Measurements from ENCODE around the gene TMUB1.
A peak's percentile ranks its signal among the peaks of the same experiment; 100 is the strongest.
"Not testable (repeated sequence)": the region's sequence is repeated elsewhere in the genome, so short reads cannot be mapped to it uniquely, and the experiment has no call there.

TMUB1 gene

DNA sequence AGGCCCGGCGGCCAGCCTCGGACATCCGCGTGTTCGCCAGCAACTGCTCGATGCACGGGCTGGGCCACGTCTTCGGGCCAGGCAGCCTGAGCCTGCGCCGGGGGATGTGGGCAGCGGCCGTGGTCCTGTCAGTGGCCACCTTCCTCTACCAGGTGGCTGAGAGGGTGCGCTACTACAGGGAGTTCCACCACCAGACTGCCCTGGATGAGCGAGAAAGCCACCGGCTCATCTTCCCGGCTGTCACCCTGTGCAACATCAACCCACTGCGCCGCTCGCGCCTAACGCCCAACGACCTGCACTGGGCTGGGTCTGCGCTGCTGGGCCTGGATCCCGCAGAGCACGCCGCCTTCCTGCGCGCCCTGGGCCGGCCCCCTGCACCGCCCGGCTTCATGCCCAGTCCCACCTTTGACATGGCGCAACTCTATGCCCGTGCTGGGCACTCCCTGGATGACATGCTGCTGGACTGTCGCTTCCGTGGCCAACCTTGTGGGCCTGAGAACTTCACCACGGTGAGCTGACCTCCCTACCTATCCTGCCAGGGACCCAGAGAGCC is 34.3 kb downstream of the TMUB1 start:
- DNase-seq = no peak

- DNase-seq = no peak
Measured at GRCh38 chr7:151047976-151048815, 35.1 kb downstream of the TMUB1 start, which contains the start of gene ASIC3. Gene ASIC3, plus strand, starts transcription at chr7:151048531. Its CDS starts 355 bp downstream, at chr7:151048886.

DNA sequence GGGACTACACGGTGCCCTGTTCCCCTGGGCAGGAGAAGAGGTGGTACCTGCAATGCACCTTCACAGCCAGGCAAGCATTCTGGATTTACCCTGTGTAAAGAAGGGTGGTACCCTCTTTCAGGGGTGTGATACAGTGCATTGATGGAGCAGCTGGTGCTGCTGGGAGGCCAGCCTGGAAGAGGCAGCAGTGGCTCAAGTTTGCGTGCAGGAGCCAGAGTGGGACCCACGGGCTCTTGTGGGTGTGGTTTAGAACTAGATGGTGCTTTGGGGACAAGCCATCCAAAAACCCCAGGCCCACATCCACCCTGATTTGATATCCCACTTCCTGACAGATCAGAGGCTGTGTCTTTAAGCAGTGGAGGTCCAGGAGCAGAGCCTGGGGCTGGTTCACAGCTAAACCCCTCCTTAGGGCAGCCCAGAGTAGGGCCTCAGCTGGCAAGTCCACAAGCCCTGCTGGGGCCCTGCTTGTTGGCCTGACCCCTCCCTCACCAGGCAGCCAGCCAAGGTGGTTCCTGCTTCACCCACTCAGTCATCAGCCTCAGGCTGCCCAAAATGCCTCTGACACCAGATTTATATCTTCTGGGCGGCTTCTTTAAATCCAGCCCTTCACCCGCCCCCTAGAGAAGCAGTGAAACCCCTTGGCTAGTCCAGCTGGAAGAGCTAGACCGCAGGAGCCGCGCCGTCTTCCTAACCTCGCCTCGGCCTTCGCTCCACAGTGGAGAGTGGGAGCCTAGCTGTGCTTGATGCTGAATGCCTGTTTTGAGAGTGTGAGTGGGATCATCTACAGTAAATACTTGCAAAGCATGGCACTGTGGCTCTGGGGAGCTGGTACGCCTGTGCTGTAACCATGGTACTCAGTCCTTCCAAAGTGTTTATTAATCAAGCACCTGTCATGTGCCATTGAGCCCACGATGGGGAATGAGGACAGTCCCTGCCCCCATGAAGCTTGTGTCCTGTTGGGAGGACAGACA is 36.4 kb downstream of the TMUB1 start:
- peak; percentile 7 for DNase-seq

- no peak for DNase-seq
Measured at GRCh38 chr7:151045967-151046366, 37.3 kb downstream of the TMUB1 start.

GRCh38 chr7:151045262-151045661 is 38.0 kb downstream of the TMUB1 start:
- no peak for DNase-seq

GRCh38 chr7:151043959-151044358 is 39.3 kb downstream of the TMUB1 start:
- no peak for DNase-seq

GRCh38 chr7:151043449-151043848 is 39.8 kb downstream of the TMUB1 start:
- DNase-seq = not testable (repeated sequence)

- no peak for DNase-seq
Measured at GRCh38 chr7:151040616-151041375, 42.5 kb downstream of the TMUB1 start.

GRCh38 chr7:151039850-151040548 is 43.3 kb downstream of the TMUB1 start:
- DNase-seq = no peak

- peak; percentile 13 for DNase-seq
Measured at GRCh38 chr7:151038951-151039849, 44.1 kb downstream of the TMUB1 start.

GRCh38 chr7:151035902-151036301 is 47.4 kb downstream of the TMUB1 start:
- no peak for DNase-seq

- no peak for DNase-seq
Measured at GRCh38 chr7:151035026-151035717, 48.1 kb downstream of the TMUB1 start.

- no peak for DNase-seq
Measured at GRCh38 chr7:151034312-151035025, 48.8 kb downstream of the TMUB1 start.

GRCh38 chr7:151033864-151034249 is 49.4 kb downstream of the TMUB1 start:
- no peak for DNase-seq

GRCh38 chr7:151032936-151033863 is 50.1 kb downstream of the TMUB1 start:
- no peak for DNase-seq

Measured in NCI-H2227 treated with DMSO at 0.1 percent for 48 hours (cell line).